ENCODE data around the gene CGB8.
"Not testable (repeated sequence)": the region's sequence is repeated elsewhere in the genome, so short reads cannot be mapped to it uniquely, and the experiment has no call there.

The CGB8 gene

DNA sequence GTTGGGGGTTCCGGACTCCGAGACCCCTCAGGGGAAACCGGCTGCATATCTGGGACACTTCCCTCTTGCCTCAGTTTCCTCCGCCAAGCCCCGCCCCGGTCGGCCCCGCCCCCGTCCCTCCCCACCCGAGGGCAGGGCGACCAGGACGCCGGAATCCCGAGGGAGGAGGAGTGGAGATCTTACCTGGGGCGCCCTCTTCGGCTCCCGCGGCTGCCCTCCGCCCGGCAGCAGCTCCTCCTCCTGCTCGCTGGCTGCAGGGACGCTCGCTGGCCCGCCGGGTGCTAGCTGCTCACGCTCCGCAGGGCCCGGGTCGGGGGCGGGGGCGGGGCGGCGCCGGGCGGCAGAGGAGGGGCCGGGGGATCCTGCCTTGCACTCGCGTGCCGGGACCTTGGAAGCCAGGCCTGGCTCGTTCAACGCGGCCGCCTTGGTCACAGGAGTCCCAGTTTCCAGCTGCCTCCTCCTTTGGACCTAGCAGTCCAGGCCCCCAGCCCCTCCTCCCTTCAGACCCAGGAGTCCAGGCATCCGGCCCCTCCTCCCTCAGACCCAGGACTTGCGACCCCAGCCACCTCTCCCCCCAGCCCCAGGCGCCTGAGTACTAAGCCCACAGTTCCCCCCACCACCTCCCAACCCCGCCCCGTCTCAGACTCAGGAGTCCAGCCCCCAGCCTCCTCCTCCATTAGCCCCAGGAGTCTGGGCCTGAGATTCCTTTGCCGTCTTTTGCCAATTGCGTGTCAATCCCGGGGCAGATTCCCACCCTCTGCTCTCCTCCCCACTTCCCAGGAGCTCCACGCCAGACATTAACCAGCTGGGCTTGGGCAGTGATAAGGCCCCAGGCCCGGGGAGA is 16.1 kb upstream of the CGB8 start, which contains the start of gene NTF4:
Gene NTF4, minus strand, starts transcription at position 51 of the 844 bp plus-strand sequence. CDS start 2,821 bp downstream, outside the sequence.
- no peak for DNase-seq

DNA sequence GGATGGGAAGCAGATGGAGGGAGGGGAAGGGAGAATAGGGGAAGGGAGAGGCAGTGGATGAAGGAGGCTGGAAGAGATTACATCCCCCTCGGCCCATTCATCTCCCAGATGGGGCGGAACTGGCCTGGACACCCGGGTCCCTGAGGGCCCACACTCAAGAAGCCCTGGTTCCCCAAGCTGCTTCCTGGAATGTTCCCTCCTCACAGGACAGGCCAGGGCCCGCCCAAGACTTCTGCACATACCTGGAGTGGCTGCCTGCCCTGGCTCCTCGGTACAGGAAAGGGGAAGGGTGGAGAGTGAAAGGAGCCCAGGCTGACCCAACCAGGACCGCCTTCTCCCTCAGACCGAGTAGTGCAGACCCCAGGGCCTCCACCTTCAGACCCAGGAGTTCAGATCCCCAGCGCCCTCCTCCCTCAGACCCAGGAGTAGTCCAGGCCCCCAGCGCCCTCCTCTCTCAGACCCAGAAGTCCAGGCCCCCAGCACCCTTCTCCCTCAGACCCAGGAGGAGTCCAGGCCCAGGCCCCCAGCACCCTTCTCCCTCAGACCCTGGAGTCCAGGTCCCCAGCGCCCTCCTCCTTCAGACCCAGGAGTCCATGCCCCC is 15.2 kb upstream of the CGB8 start:
- no peak for DNase-seq

DNA sequence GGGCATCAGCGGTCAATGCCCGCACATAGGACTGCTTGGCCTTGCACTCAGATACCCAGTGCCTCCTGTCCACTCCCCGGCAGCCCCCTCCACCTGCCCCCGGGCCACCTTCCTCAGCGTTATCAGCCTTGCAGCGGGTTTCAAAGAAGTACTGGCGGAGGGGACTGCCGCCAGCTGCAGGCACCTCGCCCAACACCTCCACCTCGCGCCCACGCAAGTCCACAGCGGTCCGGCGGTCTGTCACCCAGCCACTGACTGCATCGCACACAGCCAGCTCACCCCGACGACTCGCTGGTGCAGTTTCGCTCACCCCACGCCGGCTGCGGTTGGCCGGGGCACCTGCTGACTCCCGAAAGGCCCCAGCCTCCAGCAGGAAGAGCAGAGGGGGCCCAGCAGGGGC is 12.5 kb upstream of the CGB8 start:
- no peak for DNase-seq

DNA sequence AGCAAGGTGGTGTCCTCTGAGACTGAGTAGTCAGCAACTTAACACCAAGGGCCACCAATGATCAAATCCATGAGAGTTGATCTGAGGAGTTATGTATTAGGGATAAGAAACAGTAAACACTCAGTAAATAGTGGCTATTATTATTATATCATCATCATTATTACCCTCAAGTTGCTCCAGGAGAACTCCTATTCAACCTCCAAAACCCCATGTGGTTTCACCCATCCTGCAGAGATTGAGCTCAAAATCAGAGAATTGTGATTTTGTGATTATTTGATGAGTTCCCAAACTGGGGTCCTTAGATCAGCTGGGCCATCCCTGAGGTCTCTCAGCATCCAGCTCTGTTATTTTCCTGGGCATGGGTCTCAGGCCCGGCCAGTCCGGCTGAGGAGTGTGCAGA is 12.1 kb upstream of the CGB8 start:
- DNase-seq, result no peak

DNA sequence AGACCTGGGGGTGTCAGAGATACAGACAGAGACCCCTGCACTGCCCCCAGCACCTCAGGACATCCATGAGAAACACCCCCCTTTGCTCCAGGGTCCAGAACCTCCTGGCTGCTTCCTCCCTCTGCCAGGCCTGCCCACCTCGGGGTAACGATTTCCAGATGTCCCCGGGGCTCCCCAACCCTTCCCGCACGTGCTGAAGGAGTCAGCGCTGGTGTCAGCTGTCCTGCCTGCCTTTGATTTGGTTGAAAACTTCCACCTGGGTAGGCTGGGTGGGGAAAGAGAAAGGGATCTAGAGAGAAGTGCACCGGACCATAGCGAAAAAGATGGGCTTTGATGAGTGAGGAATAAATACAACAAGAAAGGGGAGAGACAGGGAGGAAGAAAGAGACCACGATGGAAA is 10.1 kb upstream of the CGB8 start:
- DNase-seq, result no peak

DNA sequence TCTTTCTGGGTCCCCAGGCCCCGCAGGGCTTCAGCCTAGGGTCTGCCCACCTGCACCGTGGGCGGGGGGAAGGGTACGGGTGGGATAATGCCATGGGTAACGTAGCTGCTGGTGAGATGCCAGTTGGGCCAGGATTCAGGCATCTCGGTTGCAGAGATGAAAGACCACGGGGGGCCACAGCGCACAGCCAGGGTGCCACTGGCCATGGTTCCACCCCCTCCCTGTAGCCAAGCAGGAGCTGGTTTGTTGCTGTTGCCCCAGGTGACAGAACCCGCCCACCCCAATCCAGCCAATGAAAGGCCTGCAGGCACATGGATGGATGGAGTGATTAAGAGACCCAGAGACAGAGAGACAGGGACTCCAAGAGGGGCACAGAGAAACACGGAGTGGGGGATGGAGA is 9.7 kb upstream of the CGB8 start:
- DNase-seq, result peak in 1 of 2 donors; percentile 12

DNA sequence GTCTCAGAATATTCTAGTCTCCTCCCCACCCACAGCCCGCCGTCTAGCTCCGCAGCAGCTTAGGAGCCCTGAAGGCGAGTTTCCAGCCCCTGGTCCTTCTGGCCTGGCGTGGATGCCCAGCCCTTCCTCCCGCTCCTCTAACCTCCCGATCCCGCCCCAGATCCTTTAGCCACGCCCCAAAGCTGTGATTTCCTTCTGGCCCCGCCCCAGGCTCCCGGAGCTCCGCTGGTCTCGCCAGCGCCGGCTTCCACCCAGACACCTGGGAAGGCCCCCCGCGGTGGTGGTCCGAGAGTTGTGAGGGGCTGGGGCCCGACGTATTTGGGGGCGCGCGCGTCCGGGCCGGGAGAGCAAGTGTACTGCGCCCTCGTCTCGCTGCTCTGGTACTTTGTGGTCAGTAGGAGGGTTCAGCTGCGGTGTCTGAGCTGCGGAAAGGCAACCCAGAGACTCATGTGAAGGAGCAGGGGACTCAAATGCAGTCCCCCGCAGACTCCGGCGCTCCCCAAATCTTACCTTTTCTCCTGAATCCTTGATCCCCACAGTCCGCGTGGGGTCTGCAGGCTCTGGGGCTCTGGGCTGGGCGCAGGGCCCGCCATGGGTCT is 8.8 kb upstream of the CGB8 start, which contains the start of gene CGB7:
Gene CGB7, minus strand, starts transcription at position 114 of the 599 bp plus-strand sequence. CDS start 2,374 bp downstream, outside the sequence.
- peak; percentile 30 to 32 for DNase-seq

DNA sequence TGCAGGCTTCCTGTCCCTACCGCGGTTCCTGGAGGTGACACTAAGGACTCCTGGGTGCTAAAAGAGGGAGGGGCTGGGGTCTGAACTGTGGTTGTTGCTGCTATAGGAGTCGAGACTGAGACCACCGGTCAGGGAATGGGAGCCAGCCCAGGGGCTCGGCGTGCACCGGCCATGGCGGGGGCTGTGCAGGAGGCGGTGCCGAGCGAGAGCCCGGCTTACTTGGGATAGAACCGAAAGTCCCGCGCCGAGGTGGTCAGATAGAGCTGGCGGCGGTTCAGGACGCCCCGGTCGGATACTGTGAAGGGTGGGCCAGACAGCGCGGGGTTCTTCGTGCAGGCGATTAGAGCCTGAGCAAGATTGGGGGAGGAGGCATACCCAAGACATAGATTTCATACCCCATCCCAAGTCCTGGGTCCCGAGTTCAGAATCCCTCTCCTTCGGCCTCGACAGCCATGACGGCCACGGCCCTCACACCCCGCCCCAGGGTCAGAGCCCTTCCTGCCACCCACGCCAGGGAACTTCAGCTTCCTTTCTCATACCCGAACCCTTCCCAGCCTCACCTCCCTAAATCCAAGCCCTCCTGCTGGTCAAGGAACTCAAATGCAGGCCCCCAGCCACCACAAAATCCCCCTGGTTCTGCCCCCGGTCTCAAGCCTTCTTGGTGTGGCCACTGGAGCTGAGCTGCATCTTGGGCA is 8.1 kb upstream of the CGB8 start:
- not testable (repeated sequence) for DNase-seq

DNA sequence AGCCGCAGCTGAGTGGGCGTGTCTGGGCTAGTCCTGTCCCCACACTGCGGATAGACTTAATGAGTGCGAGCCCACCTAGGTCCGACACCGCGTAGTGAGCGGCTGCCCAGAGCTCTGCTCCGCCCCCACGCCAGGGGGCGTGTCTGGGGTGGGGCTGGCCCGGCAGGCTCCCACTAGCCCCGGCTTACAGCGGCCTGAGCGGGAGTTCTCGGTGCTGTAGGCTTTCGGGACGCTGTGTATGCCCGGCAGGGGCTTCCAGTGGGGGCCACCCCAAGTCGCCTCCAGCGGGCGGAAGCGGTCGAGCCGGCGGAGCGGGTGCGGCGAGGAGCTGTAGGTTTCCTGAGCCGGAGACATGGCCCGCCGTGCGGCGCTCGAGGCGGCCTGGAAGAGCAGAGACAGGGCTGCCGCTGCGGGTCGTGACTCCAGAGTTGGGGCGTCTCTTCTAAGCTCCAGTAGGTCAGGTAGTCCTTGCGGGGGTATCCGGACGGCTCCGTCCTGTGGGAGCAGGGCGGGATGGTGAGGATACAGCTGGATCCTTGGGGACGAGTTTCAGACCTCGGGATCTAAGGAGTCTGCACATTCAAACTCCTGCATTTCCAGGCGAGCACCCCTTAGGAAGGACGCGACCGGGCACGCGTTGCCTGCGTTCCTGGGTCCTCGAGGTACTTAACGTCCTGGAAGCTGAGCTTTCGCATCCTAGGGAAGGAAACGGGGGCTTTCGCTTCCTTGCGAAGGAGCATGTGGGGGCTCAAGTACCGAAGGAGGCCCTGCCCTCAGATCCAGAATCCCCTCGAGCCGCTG is 7.4 kb upstream of the CGB8 start:
- DNase-seq, result peak; percentile 34 to 45

DNA sequence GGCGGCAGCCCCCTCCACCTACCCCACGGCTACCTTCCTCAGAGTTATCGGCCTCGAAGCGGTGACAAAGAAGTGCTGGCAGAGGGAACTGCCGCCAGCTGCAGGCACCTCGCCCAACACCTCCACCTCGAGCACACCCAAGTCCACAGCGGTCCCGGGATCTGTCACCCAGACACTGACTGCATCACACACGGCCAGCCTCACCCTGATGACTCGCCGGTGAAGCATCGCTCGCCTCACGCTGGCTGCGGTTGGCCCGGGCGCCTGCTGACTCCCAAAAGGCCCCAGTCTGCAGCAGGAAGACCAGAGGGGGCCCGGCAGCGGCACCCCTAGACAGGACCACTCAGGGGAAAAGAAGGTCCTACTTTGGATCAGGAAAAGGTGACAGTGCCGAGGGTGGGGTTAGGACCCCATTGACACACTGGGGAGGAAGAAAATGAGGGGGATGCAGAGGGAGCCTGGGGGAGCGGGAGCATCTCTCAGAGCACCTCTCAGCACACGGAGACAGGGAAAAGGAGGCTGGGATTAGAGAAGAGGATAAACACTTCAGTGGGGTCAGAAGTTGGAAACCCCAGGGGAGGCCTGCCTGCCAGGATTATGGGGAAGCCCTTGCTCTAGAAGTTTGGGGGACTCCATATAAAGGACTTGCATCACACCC is 1.6 kb upstream of the CGB8 start:
- not testable (repeated sequence) for DNase-seq

DNA sequence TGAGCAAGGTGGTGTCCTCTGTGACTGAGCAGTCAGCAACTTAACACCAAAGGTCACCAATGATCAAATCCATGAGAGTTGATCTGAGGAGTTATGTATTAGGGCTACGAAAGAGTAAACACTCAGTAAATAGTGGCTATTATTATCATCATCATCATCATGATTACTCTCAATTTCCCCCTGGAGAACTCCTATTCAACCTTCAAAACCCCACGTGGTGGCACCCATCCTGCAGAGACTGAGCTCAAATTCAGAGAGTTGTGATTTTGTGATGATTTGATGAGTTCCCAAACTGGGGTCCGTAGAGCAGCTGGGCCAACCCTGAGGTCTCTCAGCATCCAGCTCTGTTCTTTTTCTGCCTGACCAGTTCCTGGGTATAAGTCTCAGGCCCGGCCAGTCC is 923 bp upstream of the CGB8 start:
- not testable (repeated sequence) for DNase-seq

DNA sequence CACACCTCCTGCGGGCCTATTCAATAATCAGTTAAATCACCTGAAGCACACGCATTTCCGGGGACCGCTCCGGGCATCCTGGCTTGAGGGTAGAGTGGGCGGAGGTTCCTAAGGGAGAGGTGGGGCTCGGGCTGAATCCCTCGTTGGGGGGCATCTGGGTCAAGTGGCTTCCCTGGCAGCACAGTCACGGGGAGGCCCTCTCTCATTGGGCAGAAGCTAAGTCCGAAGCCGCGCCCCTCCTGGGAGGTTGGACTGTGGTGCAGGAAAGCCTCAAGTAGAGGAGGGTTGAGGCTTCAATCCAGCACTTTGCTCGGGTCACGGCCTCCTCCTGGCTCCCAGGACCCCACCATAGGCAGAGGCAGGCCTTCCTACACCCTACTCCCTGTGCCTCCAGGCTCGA is 5.4 kb downstream of the CGB8 start, which contains the start of gene CGB5:
Gene CGB5, plus strand, starts transcription at position 301 of the 400 bp plus-strand sequence. CDS start 362 bp downstream, outside the sequence.
- DNase-seq, result not testable (repeated sequence)

DNA sequence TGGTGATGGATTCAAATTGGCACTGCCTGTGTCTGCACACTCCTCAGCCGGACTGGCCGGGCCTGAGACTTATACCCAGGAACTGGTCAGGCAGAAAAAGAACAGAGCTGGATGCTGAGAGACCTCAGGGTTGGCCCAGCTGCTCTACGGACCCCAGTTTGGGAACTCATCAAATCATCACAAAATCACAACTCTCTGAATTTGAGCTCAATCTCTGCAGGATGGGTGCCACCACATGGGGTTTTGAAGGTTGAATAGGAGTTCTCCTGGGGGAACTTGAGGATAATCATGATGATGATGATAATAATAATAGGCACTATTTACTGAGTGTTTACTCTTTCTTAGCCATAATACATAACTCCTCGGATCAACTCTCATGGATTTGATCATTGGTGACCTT is 6.2 kb downstream of the CGB8 start:
- DNase-seq, result not testable (repeated sequence)

DNA sequence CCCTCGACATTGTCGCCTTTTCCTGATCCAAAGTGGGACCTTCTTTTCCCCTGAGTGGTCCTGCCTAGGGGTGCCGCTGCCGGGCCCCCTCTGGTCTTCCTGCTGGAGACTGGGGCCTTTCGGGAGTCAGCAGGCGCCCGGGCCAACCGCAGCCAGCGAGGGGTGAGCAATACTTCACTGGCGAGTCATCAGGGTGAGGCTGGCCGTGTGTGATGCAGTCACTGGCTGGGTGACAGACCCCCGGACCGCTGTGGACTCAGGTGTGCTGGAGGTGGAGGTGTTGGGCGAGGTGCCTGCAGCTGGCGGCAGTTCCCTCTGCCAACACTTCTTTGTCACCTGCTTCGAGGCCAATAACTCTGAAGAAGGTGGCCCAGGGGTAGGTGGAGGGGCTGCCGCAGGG is 6.7 kb downstream of the CGB8 start:
- no peak for DNase-seq

DNA sequence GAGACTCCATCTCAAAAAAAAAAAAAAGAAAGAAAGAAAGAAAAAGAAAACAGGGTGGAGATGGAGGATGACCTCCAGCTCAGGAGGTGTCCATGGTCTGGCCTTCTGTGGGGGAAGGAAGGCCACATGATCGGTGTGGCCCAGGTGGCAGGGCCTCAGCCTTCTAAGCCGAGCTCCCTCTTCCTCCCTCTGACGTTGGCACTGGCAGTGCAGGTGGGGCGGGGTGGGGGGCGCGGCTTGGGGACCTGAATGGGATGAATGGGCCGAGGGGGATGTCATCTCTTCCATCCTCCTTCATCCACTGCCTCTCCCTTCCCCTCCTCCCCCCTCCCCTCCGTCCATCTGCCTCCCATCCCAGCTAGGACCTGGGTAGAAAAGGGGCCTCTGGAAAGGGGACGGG is 9.2 kb downstream of the CGB8 start:
- not testable (repeated sequence) for DNase-seq

DNA sequence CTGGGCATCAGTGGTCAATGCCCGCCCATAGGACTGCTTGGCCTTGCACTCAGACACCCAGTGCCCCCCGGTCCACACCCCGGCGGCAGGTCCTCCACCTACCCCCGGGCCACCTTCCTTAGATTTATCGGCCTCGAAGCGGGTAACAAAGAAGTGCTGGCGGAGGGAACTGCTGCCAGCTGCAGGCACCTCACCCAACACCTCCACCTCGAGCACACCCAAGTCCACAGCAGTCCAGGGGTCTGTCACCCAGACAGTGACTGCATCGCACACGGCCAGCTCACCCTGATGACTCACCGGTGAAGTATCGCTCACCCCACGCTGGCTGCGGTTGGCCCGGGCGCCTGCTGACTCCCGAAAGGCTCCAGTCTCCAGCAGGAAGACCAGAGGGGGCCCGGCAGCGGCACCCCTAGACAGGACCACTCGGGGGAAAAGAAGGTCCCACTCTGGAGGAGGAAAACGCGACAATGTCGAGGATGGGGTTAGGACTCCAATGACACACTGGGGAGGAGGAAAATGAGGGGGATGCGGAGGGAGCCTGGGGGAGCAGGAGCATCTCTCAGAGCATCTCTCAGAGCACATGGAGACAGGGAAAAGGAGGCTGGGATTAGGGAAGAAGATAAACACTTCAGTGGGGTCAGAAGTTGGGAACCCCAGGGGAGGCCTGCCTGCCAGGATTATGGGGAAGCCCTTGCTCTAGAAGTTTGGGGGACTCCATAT is 10.2 kb downstream of the CGB8 start:
- DNase-seq, result not testable (repeated sequence)

DNA sequence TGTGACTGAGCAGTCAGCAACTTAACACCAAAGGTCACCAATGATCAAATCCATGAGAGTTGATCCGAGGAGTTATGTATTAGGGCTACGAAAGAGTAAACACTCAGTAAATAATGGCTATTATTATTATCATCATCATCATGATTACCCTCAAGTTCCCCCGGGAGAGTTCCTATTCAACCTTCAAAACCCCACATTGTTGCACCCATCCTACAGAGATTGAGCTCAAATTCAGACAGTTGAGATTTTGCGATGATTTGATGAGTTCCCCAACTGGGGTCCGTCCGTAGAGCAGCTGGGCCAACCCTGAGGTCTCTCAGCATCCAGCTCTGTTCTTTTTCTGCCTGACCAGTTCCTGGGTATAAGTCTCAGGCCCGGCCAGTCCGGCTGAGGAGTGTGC is 10.8 kb downstream of the CGB8 start:
- not testable (repeated sequence) for DNase-seq

DNA sequence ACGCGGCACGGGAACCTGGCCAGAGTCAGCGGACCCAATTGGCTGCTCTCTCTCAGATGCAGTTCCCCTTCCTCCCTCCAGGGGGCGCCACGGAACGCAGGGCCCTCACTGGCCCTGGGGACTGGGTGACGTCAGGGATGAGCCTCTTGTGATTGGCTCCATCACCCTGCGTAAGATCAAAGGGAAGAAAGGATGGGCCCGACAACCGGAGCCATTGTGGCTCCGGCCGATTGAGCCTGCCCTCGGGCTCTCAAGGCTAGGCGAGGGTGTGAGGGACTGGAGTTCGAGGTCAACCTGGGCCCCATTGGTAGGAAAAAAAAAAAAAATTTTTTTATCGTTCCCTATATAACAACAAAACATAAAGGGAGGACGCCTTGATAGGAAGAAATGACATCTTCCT is 12.1 kb downstream of the CGB8 start, which contains the start of gene CGB1:
Gene CGB1, minus strand, starts transcription at position 81 of the 400 bp plus-strand sequence. CDS start 184 bp downstream, outside the sequence.
- DNase-seq, result peak in 1 of 2 donors; percentile 26

DNA sequence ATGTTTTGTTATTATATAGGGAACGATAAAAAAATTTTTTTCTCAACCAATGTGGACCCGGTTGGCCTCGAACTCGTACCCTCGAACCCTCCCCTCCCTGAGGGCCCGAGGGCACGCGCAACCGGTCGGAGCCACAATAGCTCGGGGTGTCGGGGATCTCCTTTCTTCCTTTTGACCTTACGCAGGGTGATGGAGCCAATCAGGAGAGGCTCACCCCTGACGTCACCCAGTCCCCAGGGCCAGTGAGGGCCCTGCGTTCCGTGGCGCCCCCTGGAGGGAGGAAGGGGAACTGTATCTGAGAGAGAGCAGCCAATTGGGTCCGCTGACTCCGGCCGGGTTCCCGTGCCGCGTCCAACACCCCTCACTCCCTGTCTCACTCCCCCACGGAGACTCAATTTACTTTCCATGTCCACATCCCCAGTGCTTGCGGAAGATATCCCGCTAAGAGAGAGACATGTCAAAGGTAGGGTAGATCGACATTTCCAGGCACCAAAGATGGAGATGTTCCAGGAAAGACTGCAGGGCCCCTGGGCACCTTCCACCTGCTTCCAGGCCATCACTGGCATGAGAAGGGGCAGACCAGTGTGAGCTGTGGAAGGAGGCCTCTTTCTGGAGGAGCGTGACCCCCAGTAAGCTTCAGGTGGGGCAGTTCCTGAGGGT is 17.1 kb downstream of the CGB8 start, which contains the start of gene CGB2:
Gene CGB2, plus strand, starts transcription at position 249 of the 660 bp plus-strand sequence. Its CDS starts 206 bp downstream, at position 455.
- peak; percentile 54 to 64 for DNase-seq

DNA sequence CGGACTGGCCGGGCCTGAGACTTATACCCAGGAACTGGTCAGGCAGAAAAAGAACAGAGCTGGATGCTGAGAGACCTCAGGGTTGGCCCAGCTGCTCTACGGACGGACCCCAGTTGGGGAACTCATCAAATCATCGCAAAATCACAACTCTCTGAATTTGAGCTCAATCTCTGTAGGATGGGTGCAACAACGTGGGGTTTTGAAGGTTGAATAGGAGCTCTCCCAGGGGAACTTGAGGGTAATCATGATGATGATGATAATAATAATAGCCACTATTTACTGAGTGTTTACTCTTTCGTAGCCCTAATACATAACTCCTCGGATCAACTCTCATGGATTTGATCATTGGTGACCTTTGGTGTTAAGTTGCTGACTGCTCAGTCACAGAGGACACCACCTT is 18.6 kb downstream of the CGB8 start:
- DNase-seq, result not testable (repeated sequence)
